Cardiac fibroblast (primary cell): Measurements from ENCODE around the gene DHRS7.

ENCODE experiments used
- DNase-seq, 2 donors: peaks; one replicate each; pipeline versions ENCODE4 v3.0.0 to v3.0.0-alpha.2; 2010; ENCODE audit warnings: low read depth in 2 of 2
- H3K4me3 ChIP-seq, 2 donors: replicated peaks in 1 of 2; 1 replicate in 1 of 2; 2 replicates in 1 of 2; pipeline ENCODE4 v1.5.1; 2011; ENCODE audit warnings: low read depth in 2 of 2, low read length in 2 of 2, mild to moderate bottlenecking in 2 of 2, moderate library complexity in 1 of 2
- CTCF ChIP-seq: IDR thresholded peaks from one replicate; pipeline ENCODE4 v1.5.1; 2011; ENCODE audit warnings: low read depth, mild to moderate bottlenecking, low read length, inconsistent platforms

DHRS7 gene

GRCh38 chr14:60151715-60152114 is 13.5 kb downstream of the DHRS7 start:
- no peak for TF ChIP-seq CTCF
- DNase-seq, result peak; percentile 84 to 96
- no peak overlapping the region for H3K4me3 ChIP-seq

DNA sequence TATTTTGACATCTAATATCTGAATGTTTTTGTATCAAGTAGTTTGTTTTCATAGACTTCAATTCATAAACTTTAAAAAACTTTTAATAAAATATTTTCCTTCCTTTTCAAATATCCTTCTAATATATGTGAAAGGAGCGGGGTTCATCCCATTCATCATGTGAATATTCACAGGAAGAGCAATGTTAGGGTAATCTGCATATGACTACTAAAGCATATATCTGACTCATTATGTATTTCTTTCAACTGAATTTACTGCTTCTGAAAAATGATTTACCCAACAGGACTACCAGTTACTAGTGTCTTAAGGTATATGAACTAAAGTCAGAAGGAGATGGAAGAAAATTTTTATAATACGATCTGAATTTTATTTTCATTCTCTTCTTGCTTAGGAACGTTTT is 30.5 kb downstream of the DHRS7 start:
- H3K4me3 ChIP-seq, result no peak overlapping the region
- no peak for TF ChIP-seq CTCF
- no peak for DNase-seq

- no peak for TF ChIP-seq CTCF
- H3K4me3 ChIP-seq, result no peak overlapping the region
- peak in 1 of 2 donors; percentile 62 for DNase-seq
These were observed 31.7 kb downstream of the DHRS7 start for GRCh38 chr14:60133487-60133886.

- no peak for TF ChIP-seq CTCF
- no peak overlapping the region for H3K4me3 ChIP-seq
- DNase-seq, result no peak
These were observed 39.3 kb downstream of the DHRS7 start for GRCh38 chr14:60125918-60126317.

DNA sequence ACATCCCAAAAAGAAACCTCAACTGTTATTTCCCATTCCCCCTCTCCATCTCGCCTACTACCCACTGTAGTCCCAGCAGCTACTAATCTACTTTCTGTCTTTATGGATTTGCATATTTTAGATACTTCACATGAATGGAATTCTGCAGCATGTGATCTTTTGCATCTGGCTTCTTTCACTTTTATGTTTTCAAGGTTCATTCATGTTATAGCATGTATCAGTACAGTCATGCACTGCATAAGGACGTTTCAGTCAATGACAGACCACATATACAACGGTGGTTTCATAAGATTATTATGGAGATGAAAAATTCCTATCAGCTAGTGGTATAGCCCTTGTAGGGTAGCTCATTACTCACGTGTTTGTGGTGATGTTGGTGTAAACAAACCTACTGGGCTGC is 49.0 kb downstream of the DHRS7 start:
- DNase-seq, result no peak
- TF ChIP-seq CTCF, result no peak
- H3K4me3 ChIP-seq, result no peak overlapping the region

GRCh38 chr14:60114881-60115280 is 50.3 kb downstream of the DHRS7 start:
- no peak overlapping the region for H3K4me3 ChIP-seq
- no peak for DNase-seq
- no peak for TF ChIP-seq CTCF

- H3K4me3 ChIP-seq, result no peak overlapping the region
- TF ChIP-seq CTCF, result no peak
- DNase-seq, result no peak
These were observed 53.5 kb downstream of the DHRS7 start for GRCh38 chr14:60111732-60112131.
